Peyer's patch (tissue), 4 donors: ENCODE results near the gene CDK1.

Experiments
- POLR2A ChIP-seq, 2 donors: fragments of 450-650 bp; IDR thresholded peaks; one replicate each; pipeline ENCODE4 v1.5.1; 2017; ENCODE audit warnings: antibody characterized with exemption in 2 of 2, mild to moderate bottlenecking in 2 of 2, moderate library complexity in 2 of 2
- TF ChIP-seq, protein P1 (sequence below), 6 experiments: fragments of 450-650 bp in 4 of 6; fragments of 200-600 bp in 2 of 6; sonication (generic) in 1 of 6; IDR thresholded peaks; one replicate each; pipeline ENCODE4 v1.5.1; 2017 to 2019; ENCODE audit warnings: antibody characterized with exemption in 6 of 6, mild to moderate bottlenecking in 3 of 6, moderate library complexity in 1 of 6

- TF ChIP-seq, protein P1, sequence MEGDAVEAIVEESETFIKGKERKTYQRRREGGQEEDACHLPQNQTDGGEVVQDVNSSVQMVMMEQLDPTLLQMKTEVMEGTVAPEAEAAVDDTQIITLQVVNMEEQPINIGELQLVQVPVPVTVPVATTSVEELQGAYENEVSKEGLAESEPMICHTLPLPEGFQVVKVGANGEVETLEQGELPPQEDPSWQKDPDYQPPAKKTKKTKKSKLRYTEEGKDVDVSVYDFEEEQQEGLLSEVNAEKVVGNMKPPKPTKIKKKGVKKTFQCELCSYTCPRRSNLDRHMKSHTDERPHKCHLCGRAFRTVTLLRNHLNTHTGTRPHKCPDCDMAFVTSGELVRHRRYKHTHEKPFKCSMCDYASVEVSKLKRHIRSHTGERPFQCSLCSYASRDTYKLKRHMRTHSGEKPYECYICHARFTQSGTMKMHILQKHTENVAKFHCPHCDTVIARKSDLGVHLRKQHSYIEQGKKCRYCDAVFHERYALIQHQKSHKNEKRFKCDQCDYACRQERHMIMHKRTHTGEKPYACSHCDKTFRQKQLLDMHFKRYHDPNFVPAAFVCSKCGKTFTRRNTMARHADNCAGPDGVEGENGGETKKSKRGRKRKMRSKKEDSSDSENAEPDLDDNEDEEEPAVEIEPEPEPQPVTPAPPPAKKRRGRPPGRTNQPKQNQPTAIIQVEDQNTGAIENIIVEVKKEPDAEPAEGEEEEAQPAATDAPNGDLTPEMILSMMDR (IDR thresholded peaks at IDR 0.05), result no peak
- no peak for TF ChIP-seq POLR2A (IDR thresholded peaks at IDR 0.05)
Observed at GRCh38 chr10:60732198-60732806, 46.0 kb upstream of the CDK1 start.
